Activated T-cell treated with anti-CD3 and anti-CD28 coated beads for 48 hours (primary cell): ENCODE data around the gene G3BP2.
"Not testable (repeated sequence)": the region's sequence is repeated elsewhere in the genome, so short reads cannot be mapped to it uniquely, and the experiment has no call there.

Source experiments
- DNase-seq: peaks from one replicate; pipeline ENCODE4 v3.0.0-alpha.2; 2020; ENCODE audit warnings: low read depth

G3BP2 gene

GRCh38 chr4:75683482-75684155 lies 10.4 kb upstream of the G3BP2 start:
- DNase-seq: no peak

GRCh38 chr4:75679876-75680575 lies 6.8 kb upstream of the G3BP2 start:
- DNase-seq: no peak

- no peak for DNase-seq
These were observed 5.8 kb upstream of the G3BP2 start for GRCh38 chr4:75678965-75679364.

- DNase-seq: no peak
These were observed 5.3 kb upstream of the G3BP2 start for GRCh38 chr4:75678473-75678872.

- DNase-seq: no peak
These were observed 1.9 kb upstream of the G3BP2 start for GRCh38 chr4:75675004-75675531.

GRCh38 chr4:75673959-75674328 lies 733 bp upstream of the G3BP2 start:
- no peak for DNase-seq

GRCh38 chr4:75672461-75673026 lies 667 bp downstream of the G3BP2 start:
- peak; percentile 76 for DNase-seq

GRCh38 chr4:75671802-75672421 lies 1.3 kb downstream of the G3BP2 start:
- no peak for DNase-seq

GRCh38 chr4:75668596-75668995 lies 4.6 kb downstream of the G3BP2 start:
- no peak for DNase-seq

GRCh38 chr4:75667636-75668035 lies 5.6 kb downstream of the G3BP2 start:
- DNase-seq: not testable (repeated sequence)

GRCh38 chr4:75666299-75666698 lies 6.9 kb downstream of the G3BP2 start:
- DNase-seq: no peak

- DNase-seq: not testable (repeated sequence)
These were observed 8.6 kb downstream of the G3BP2 start for GRCh38 chr4:75664604-75665003.

GRCh38 chr4:75662626-75663025 lies 10.6 kb downstream of the G3BP2 start:
- no peak for DNase-seq

GRCh38 chr4:75660491-75660890 lies 12.7 kb downstream of the G3BP2 start:
- no peak for DNase-seq

- DNase-seq: no peak
These were observed 13.6 kb downstream of the G3BP2 start for GRCh38 chr4:75659512-75660031.

- DNase-seq: no peak
These were observed 14.3 kb downstream of the G3BP2 start for GRCh38 chr4:75658876-75659275.

GRCh38 chr4:75655562-75655961 lies 17.6 kb downstream of the G3BP2 start:
- DNase-seq: no peak

- DNase-seq: no peak
These were observed 18.3 kb downstream of the G3BP2 start for GRCh38 chr4:75654905-75655304.

GRCh38 chr4:75653845-75654503 lies 19.2 kb downstream of the G3BP2 start:
- DNase-seq: no peak

- no peak for DNase-seq
These were observed 29.1 kb downstream of the G3BP2 start for GRCh38 chr4:75644095-75644494.

- DNase-seq: no peak
These were observed 29.6 kb downstream of the G3BP2 start for GRCh38 chr4:75643651-75644050.

- DNase-seq: no peak
These were observed 34.0 kb downstream of the G3BP2 start for GRCh38 chr4:75639124-75639695.
